GM23338 (cell line): ENCODE data around the gene NPVF. TPM values are rescaled to one million over a fixed set of nuclear protein-coding genes. Genes with fewer than 3 reads are reported as not detected.

Experiments used
- ATAC-seq: fragments of 200-7000 bp; cut with Tn5 transposase; 3 replicates; pipeline ENCODE4 v1.9.1; 2020
- DNase-seq: peaks from one replicate; pipeline ENCODE4 v3.0.0-alpha.2; 2015; ENCODE audit warnings: low spot score
- H2AFZ ChIP-seq: fragments of 200-600 bp; sonication (generic); 2 replicates; pipeline ENCODE4 v1.8.0; 2016; ENCODE audit warnings: antibody characterized with exemption, mild to moderate bottlenecking, moderate library complexity
- H3F3A ChIP-seq: fragments of 200-600 bp; sonication (generic); replicated peaks from 2 replicates; pipeline ENCODE4 v1.8.0; 2017; ENCODE audit warnings: antibody characterized with exemption, mixed run types, low read depth
- H3K27ac ChIP-seq: fragments of 200-600 bp; sonication (generic); 2 replicates; pipeline ENCODE4 v1.6.1; 2016; ENCODE audit warnings: low read depth
- H3K27me3 ChIP-seq: fragments of 200-600 bp; sonication (generic); 2 replicates; pipeline ENCODE4 v1.8.0; 2016; ENCODE audit warnings: mild to moderate bottlenecking, mixed run types, moderate library complexity; ENCODE audit not compliant: insufficient read depth
- H3K36me3 ChIP-seq: fragments of 200-600 bp; sonication (generic); 2 replicates; pipeline ENCODE4 v1.8.0; 2016; ENCODE audit warnings: mild to moderate bottlenecking; ENCODE audit not compliant: insufficient read depth
- H3K4me1 ChIP-seq: fragments of 200-600 bp; sonication (generic); 2 replicates; pipeline ENCODE4 v1.8.0; 2016; ENCODE audit warnings: mild to moderate bottlenecking, moderate library complexity; ENCODE audit not compliant: insufficient read depth
- H3K4me2 ChIP-seq: fragments of 200-600 bp; sonication (generic); 2 replicates; pipeline ENCODE4 v1.7.1; 2017; ENCODE audit warnings: mixed run types
- H3K4me3 ChIP-seq: fragments of 200-600 bp; sonication (generic); 2 replicates; pipeline ENCODE4 v1.6.1; 2016; ENCODE audit warnings: mixed run types
- H3K79me2 ChIP-seq: fragments of 200-600 bp; sonication (generic); replicated peaks from 2 replicates; pipeline ENCODE4 v1.8.0; 2017; ENCODE audit warnings: mild to moderate bottlenecking; ENCODE audit not compliant: insufficient read depth
- H3K9me2 ChIP-seq: fragments of 200-600 bp; sonication (generic); 2 replicates; pipeline ENCODE4 v1.8.0; 2017; ENCODE audit not compliant: insufficient read depth
- H4K20me1 ChIP-seq: fragments of 200-600 bp; sonication (generic); replicated peaks from 2 replicates; pipeline ENCODE4 v1.8.0; 2017; ENCODE audit warnings: mild to moderate bottlenecking; ENCODE audit not compliant: insufficient read depth
- H3K27ac Mint-ChIP-seq: 2 replicates; pipeline ENCODE4 v1.8.0; 2020; ENCODE audit warnings: inconsistent platforms, mild to moderate bottlenecking, moderate library complexity, mixed read lengths
- H3K27me3 Mint-ChIP-seq: 3 replicates; pipeline ENCODE4 v1.8.0; 2022; ENCODE audit warnings: low read depth, mild to moderate bottlenecking, moderate library complexity, mixed read lengths, inconsistent platforms; ENCODE audit not compliant: insufficient read depth, poor library complexity
- H3K36me3 Mint-ChIP-seq: 3 replicates; pipeline ENCODE4 v1.8.0; 2021; ENCODE audit warnings: low read depth, mild to moderate bottlenecking, inconsistent platforms, moderate library complexity, mixed read lengths
- H3K4me1 Mint-ChIP-seq: 3 replicates; pipeline ENCODE4 v1.8.0; 2020; ENCODE audit warnings: mild to moderate bottlenecking, inconsistent platforms, mixed read lengths
- H3K4me3 Mint-ChIP-seq: 3 replicates; pipeline ENCODE4 v1.8.0; 2021; ENCODE audit warnings: moderate library complexity, mild to moderate bottlenecking, inconsistent platforms, mixed read lengths
- H3K9me3 Mint-ChIP-seq: 3 replicates; pipeline ENCODE4 v1.8.0; 2020; ENCODE audit warnings: moderate library complexity, mild to moderate bottlenecking, inconsistent platforms, mixed read lengths
- CREB1 ChIP-seq: fragments of 250-450 bp; sonication (Bioruptor Pico); IDR thresholded peaks from 2 replicates; pipeline ENCODE4 v1.5.0; 2020; ENCODE audit warnings: low read depth, mild to moderate bottlenecking, moderate library complexity
- EZH2 ChIP-seq: fragments of 200-600 bp; sonication (generic); IDR thresholded peaks from one replicate; pipeline ENCODE4 v1.8.0; 2017; ENCODE audit warnings: antibody characterized with exemption, mild to moderate bottlenecking, low read depth; ENCODE audit not compliant: unreplicated experiment
- EZH2phosphoT487 ChIP-seq: fragments of 200-600 bp; sonication (generic); IDR thresholded peaks from one replicate; pipeline ENCODE4 v1.8.1; 2018; ENCODE audit warnings: antibody characterized with exemption; ENCODE audit not compliant: unreplicated experiment
- POLR2AphosphoS5 ChIP-seq: IDR thresholded peaks from 2 replicates; pipeline ENCODE4 v1.6.1; 2016; ENCODE audit warnings: antibody characterized with exemption, low read depth
- polyA plus RNA-seq: library from polyadenylated mRNA; unstranded; fragments of >200 nt; fragmentation: Nextera tagmentation; extraction: Ambion mirVana; gene quantifications from 2 replicates; pipeline ENCODE4 v1.2.1, GENCODE V29; 2016
- total RNA-seq: library from RNA; depleted of rRNA; stranded (reverse); fragments of >200 nt; shearing (Covaris generic); gene quantifications from 2 replicates; pipeline ENCODE4 v1.2.3, GENCODE V29; 2014
- TF ChIP-seq, protein P1 (sequence below): fragments of 250-450 bp; sonication (Bioruptor Pico); IDR thresholded peaks from 2 replicates; pipeline ENCODE4 v1.5.0; 2020; ENCODE audit warnings: mild to moderate bottlenecking, moderate library complexity
- TF ChIP-seq, protein P2 (sequence below), 2 experiments: fragments of 200-600 bp in 1 of 2; sonication (generic) in 1 of 2; conservative IDR thresholded peaks; 2 replicates each; pipeline versions ENCODE4 v1.5.1 to v1.6.1; 2016 to 2017; ENCODE audit warnings: antibody characterized with exemption in 2 of 2, low read depth in 2 of 2, mild to moderate bottlenecking in 2 of 2, moderate library complexity in 1 of 2

The NPVF gene
- total and polyA plus RNA-seq, 2 experiments from 2014 or later: not detected

GRCh38 chr7:25196132-25196896 is 32.0 kb downstream of the NPVF start (continued):
- TF ChIP-seq, protein P1, sequence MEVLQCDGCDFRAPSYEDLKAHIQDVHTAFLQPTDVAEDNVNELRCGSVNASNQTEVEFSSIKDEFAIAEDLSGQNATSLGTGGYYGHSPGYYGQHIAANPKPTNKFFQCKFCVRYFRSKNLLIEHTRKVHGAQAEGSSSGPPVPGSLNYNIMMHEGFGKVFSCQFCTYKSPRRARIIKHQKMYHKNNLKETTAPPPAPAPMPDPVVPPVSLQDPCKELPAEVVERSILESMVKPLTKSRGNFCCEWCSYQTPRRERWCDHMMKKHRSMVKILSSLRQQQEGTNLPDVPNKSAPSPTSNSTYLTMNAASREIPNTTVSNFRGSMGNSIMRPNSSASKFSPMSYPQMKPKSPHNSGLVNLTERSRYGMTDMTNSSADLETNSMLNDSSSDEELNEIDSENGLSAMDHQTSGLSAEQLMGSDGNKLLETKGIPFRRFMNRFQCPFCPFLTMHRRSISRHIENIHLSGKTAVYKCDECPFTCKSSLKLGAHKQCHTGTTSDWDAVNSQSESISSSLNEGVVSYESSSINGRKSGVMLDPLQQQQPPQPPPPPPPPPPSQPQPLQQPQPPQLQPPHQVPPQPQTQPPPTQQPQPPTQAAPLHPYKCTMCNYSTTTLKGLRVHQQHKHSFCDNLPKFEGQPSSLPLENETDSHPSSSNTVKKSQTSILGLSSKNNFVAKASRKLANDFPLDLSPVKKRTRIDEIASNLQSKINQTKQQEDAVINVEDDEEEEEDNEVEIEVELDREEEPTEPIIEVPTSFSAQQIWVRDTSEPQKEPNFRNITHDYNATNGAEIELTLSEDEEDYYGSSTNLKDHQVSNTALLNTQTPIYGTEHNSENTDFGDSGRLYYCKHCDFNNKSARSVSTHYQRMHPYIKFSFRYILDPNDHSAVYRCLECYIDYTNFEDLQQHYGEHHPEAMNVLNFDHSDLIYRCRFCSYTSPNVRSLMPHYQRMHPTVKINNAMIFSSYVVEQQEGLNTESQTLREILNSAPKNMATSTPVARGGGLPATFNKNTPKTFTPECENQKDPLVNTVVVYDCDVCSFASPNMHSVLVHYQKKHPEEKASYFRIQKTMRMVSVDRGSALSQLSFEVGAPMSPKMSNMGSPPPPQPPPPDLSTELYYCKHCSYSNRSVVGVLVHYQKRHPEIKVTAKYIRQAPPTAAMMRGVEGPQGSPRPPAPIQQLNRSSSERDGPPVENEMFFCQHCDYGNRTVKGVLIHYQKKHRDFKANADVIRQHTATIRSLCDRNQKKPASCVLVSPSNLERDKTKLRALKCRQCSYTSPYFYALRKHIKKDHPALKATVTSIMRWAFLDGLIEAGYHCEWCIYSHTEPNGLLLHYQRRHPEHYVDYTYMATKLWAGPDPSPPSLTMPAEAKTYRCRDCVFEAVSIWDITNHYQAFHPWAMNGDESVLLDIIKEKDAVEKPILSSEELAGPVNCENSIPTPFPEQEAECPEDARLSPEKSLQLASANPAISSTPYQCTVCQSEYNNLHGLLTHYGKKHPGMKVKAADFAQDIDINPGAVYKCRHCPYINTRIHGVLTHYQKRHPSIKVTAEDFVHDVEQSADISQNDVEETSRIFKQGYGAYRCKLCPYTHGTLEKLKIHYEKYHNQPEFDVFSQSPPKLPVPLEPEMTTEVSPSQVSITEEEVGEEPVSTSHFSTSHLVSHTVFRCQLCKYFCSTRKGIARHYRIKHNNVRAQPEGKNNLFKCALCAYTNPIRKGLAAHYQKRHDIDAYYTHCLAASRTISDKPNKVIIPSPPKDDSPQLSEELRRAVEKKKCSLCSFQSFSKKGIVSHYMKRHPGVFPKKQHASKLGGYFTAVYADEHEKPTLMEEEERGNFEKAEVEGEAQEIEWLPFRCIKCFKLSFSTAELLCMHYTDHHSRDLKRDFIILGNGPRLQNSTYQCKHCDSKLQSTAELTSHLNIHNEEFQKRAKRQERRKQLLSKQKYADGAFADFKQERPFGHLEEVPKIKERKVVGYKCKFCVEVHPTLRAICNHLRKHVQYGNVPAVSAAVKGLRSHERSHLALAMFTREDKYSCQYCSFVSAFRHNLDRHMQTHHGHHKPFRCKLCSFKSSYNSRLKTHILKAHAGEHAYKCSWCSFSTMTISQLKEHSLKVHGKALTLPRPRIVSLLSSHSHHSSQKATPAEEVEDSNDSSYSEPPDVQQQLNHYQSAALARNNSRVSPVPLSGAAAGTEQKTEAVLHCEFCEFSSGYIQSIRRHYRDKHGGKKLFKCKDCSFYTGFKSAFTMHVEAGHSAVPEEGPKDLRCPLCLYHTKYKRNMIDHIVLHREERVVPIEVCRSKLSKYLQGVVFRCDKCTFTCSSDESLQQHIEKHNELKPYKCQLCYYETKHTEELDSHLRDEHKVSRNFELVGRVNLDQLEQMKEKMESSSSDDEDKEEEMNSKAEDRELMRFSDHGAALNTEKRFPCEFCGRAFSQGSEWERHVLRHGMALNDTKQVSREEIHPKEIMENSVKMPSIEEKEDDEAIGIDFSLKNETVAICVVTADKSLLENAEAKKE: no peak

- Histone ChIP-seq H3K27me3 (no peaks in the 10 kb centered on the region), H3K79me2 (no peaks in the 10 kb centered on the region), H4K20me1 (no peaks in the 10 kb centered on the region), H3K27ac (no peak overlapping the region), H3K9me2 (no peaks in the 10 kb centered on the region), H3F3A (no peaks in the 10 kb centered on the region), H3K4me1 (no peaks in the 10 kb centered on the region), H3K4me2 (no peak overlapping the region), H3K4me3 (no peak overlapping the region), H2AFZ (no peak overlapping the region), H3K36me3 (no peaks in the 10 kb centered on the region)
- Mint-ChIP-seq H3K27ac (no peak overlapping the region), H3K27me3 (peaks cover 2% of the 10 kb centered on the region), H3K4me3 (no peak overlapping the region), H3K36me3 (peaks cover 18% of the 10 kb centered on the region), H3K4me1 (0 out of 3 replicates have a peak, but pooled peaks cover 2% of the 10 kb centered on the region), H3K9me3 (peaks cover 36% of the 10 kb centered on the region)
- no peak for TF ChIP-seq EZH2
- TF ChIP-seq EZH2phosphoT487: no peak
- TF ChIP-seq POLR2AphosphoS5: no peak
- TF ChIP-seq, protein P2, sequence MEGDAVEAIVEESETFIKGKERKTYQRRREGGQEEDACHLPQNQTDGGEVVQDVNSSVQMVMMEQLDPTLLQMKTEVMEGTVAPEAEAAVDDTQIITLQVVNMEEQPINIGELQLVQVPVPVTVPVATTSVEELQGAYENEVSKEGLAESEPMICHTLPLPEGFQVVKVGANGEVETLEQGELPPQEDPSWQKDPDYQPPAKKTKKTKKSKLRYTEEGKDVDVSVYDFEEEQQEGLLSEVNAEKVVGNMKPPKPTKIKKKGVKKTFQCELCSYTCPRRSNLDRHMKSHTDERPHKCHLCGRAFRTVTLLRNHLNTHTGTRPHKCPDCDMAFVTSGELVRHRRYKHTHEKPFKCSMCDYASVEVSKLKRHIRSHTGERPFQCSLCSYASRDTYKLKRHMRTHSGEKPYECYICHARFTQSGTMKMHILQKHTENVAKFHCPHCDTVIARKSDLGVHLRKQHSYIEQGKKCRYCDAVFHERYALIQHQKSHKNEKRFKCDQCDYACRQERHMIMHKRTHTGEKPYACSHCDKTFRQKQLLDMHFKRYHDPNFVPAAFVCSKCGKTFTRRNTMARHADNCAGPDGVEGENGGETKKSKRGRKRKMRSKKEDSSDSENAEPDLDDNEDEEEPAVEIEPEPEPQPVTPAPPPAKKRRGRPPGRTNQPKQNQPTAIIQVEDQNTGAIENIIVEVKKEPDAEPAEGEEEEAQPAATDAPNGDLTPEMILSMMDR (conservative IDR thresholded peaks at IDR 0.05; ENCODE audit: low read depth in 2 of 2): no peak
- TF ChIP-seq, protein P1: no peak
- TF ChIP-seq CREB1 (CRISPR knock-in tag): no peak
- DNase-seq (no peak), ATAC-seq (no peak)
These were observed 34.2 kb downstream of the NPVF start for GRCh38 chr7:25194036-25194435.
